ENCODE results near the gene HOXC4. TPM values are rescaled to one million over a fixed set of nuclear protein-coding genes. Genes with fewer than 3 reads are reported as not detected.
A peak's percentile ranks its signal among the peaks of the same experiment; 100 is the strongest.

The HOXC4 gene
- total and polyA plus RNA-seq, 2 of the 8 experiments (the other 6 are each of a cell fraction or from before 2014, with no cell fraction given), result not detected

DNA sequence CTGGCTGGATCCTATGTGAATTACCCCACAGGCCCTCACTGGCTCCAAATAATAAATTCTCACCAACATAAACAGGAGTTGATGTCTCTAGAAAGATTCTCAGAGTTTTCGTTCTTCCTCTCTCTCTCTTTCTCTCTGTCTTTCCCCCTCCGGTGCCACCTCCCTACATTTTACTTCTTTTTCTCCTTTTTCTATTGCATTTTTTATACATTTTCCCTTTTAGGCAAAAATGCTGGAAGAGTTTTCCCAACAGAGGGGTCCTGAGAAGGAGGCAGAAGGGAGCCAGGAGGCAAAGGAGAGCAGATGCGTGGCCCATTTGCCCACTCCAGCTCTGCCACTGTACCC, 26.2 kb upstream of the HOXC4 start:
- Histone ChIP-seq H3K36me3 (ENCODE audit: control insufficient read depth in 2 of 4, insufficient read depth in 4 of 4, low read length in 3 of 4) (peaks cover 0 to 2% (median 0%) of the 10 kb centered on the region in 4 experiments; a peak in 1 of 8 replicates), H3K4me1 (replicated peaks in 1 of 4; ENCODE audit: control insufficient read depth in 3 of 4, insufficient read depth in 4 of 4, low read length in 3 of 4) (peaks cover 0 to 5% (median 2%) of the 10 kb centered on the region in 4 experiments; a peak in 3 of 7 replicates), H2AK5ac (ENCODE audit: low read depth, low read length) (no peak overlapping the region), H3K18ac (ENCODE audit: extremely low read depth, low read length) (no peak overlapping the region), H2AFZ (ENCODE audit: low read length) (no peak overlapping the region), H3K79me2 (ENCODE audit: control insufficient read depth in 1 of 2, insufficient read depth in 2 of 2, low read length in 2 of 2) (no peaks in the 10 kb centered on the region), H4K20me1 (replicated peaks in 1 of 2; ENCODE audit: control insufficient read depth in 1 of 2, insufficient read depth in 2 of 2, low read length in 2 of 2) (peaks cover 18 to 24% of the 10 kb centered on the region in 2 experiments), H3K4me2 (ENCODE audit: insufficient read depth in 1 of 2, low read depth in 2 of 2, low read length in 2 of 2) (no peak overlapping the region), H3K23ac (ENCODE audit: insufficient read length) (no peak overlapping the region), H3K4ac (replicated peaks; ENCODE audit: insufficient read length, low read depth, low read length) (no peak overlapping the region), H2BK120ac (replicated peaks; ENCODE audit: low read depth, low read length) (no peak overlapping the region), H3K4me3 (ENCODE audit: extremely low read depth in 1 of 4, insufficient read depth in 2 of 4, low read depth in 3 of 4, low read length in 4 of 4) (no peak overlapping the region), H3K27ac (ENCODE audit: low read depth, low read length) (no peak overlapping the region), H2BK5ac (ENCODE audit: low read depth, low read length) (no peak overlapping the region), H4K5ac (ENCODE audit: insufficient read length, low read depth, low read length) (no peak overlapping the region), H3K9ac (replicated peaks in 1 of 4; ENCODE audit: extremely low read depth in 1 of 4, low read depth in 3 of 4, low read length in 3 of 4) (no peak overlapping the region), H3K14ac (ENCODE audit: insufficient read length) (no peak overlapping the region), H3K79me1 (ENCODE audit: low read depth, low read length) (no peaks in the 10 kb centered on the region), H2BK12ac (ENCODE audit: low read depth, low read length) (no peak overlapping the region), H3K9me3 (ENCODE audit: insufficient read depth in 2 of 2, low read depth in 1 of 2, low read length in 1 of 2) (no peaks in the 10 kb centered on the region), H3K23me2 (ENCODE audit: low read depth, low read length) (no peaks in the 10 kb centered on the region), H2BK15ac (ENCODE audit: low read length) (0 out of 2 replicates have a peak overlapping the region, but pooled peaks have one; percentile 36), H3K56ac (replicated peaks; ENCODE audit: insufficient read length, low read depth, low read length) (no peak overlapping the region), H4K8ac (ENCODE audit: extremely low read depth, insufficient read depth, low read length) (no peak overlapping the region), H3K27me3 (replicated peaks in 1 of 4; ENCODE audit: control insufficient read depth in 3 of 4, extremely low read depth in 1 of 4, insufficient read depth in 3 of 4, low read length in 3 of 4) (peaks cover 95 to 100% (median 99%) of the 10 kb centered on the region in 4 experiments), H2BK20ac (ENCODE audit: low read length) (no peak overlapping the region), H4K91ac (replicated peaks; ENCODE audit: insufficient read length, low read length) (no peak overlapping the region)
- ChIA-PET POLR2A (ENCODE audit: partially characterized antibody) (interaction anchor here (0.6 kb wide), 1 partner anchor 22 kb away, joined by 3 read pairs; no protein-coding TSS in a partner anchor), CTCF (ENCODE audit: partially characterized antibody) (interaction anchor here (0.8 to 20.0 kb wide), 9 partner anchors 21 to 281 kb away, joined by 3 to 339 read pairs (median 4); partner anchors contain the start of genes HOXC8, HOXC9 and SMUG1)
- DNase-seq (ENCODE audit: low read depth in 1 of 2, low spot score in 2 of 2) (no peak), FAIRE-seq (no peak)
- TF ChIP-seq, protein P1, sequence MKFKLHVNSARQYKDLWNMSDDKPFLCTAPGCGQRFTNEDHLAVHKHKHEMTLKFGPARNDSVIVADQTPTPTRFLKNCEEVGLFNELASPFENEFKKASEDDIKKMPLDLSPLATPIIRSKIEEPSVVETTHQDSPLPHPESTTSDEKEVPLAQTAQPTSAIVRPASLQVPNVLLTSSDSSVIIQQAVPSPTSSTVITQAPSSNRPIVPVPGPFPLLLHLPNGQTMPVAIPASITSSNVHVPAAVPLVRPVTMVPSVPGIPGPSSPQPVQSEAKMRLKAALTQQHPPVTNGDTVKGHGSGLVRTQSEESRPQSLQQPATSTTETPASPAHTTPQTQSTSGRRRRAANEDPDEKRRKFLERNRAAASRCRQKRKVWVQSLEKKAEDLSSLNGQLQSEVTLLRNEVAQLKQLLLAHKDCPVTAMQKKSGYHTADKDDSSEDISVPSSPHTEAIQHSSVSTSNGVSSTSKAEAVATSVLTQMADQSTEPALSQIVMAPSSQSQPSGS (IDR thresholded peaks at IDR 0.05; ENCODE audit: low read length), result no peak
- no peak for TF ChIP-seq GABPA (IDR thresholded peaks at IDR 0.05; ENCODE audit: borderline replicate concordance, insufficient read depth, low read length)
- no peak for TF ChIP-seq KDM1A (IDR thresholded peaks at IDR 0.05; ENCODE audit: borderline replicate concordance, low read length)
- TF ChIP-seq GTF2F1 (IDR thresholded peaks at IDR 0.05; ENCODE audit: borderline replicate concordance, low read depth, low read length), result no peak
- TF ChIP-seq, protein P2, sequence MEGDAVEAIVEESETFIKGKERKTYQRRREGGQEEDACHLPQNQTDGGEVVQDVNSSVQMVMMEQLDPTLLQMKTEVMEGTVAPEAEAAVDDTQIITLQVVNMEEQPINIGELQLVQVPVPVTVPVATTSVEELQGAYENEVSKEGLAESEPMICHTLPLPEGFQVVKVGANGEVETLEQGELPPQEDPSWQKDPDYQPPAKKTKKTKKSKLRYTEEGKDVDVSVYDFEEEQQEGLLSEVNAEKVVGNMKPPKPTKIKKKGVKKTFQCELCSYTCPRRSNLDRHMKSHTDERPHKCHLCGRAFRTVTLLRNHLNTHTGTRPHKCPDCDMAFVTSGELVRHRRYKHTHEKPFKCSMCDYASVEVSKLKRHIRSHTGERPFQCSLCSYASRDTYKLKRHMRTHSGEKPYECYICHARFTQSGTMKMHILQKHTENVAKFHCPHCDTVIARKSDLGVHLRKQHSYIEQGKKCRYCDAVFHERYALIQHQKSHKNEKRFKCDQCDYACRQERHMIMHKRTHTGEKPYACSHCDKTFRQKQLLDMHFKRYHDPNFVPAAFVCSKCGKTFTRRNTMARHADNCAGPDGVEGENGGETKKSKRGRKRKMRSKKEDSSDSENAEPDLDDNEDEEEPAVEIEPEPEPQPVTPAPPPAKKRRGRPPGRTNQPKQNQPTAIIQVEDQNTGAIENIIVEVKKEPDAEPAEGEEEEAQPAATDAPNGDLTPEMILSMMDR (IDR thresholded peaks at IDR 0.05; ENCODE audit: control extremely low read depth in 1 of 3, insufficient read depth in 1 of 3, low read depth in 1 of 3, low read length in 3 of 3), result no peak
- no peak for TF ChIP-seq PHF8 (conservative IDR thresholded peaks at IDR 0.05; ENCODE audit: low read depth, low read length)
- TF ChIP-seq, protein P3, sequence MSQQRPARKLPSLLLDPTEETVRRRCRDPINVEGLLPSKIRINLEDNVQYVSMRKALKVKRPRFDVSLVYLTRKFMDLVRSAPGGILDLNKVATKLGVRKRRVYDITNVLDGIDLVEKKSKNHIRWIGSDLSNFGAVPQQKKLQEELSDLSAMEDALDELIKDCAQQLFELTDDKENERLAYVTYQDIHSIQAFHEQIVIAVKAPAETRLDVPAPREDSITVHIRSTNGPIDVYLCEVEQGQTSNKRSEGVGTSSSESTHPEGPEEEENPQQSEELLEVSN (IDR thresholded peaks at IDR 0.05), result no peak
- WGBS, 2 experiments (ENCODE audit: extremely low coverage in 1 of 2, insufficient coverage in 1 of 2, insufficient read length in 1 of 2, insufficient replicate concordance in 2 of 2, low coverage in 1 of 2, low lambda C conversion rate in 2 of 2, missing lambda C conversion rate in 1 of 2), result 52% methylated on average over 3 of the region's 3 CpGs; no CpG with 5 or more reads in 1 of the 2 experiments

Data from H1 (cell line).